H9 (cell line): ENCODE measurements around the gene SPRR2E. TPM values are rescaled to one million over a fixed set of nuclear protein-coding genes. Genes with fewer than 3 reads are reported as not detected.

Experiments used
- DNase-seq: peaks from one replicate; pipeline ENCODE4 v3.0.0-alpha.2; 2017
- H2AFZ ChIP-seq: one replicate; pipeline ENCODE4 v1.6.1; 2013; ENCODE audit warnings: mild to moderate bottlenecking, low read length, control low read depth, moderate library complexity
- H2AK5ac ChIP-seq: 2 replicates; pipeline ENCODE4 v1.6.1; 2013; ENCODE audit warnings: low read length, control low read depth, mixed read lengths; ENCODE audit not compliant: insufficient read length
- H2BK120ac ChIP-seq: one replicate; pipeline ENCODE4 v1.6.1; 2013; ENCODE audit warnings: low read depth, mild to moderate bottlenecking, low read length, control low read depth, inconsistent platforms; ENCODE audit not compliant: poor library complexity, severe bottlenecking
- H2BK12ac ChIP-seq: 2 replicates; pipeline ENCODE4 v1.6.1; 2013; ENCODE audit warnings: low read length, control low read depth, mixed read lengths, low read depth; ENCODE audit not compliant: insufficient read length
- H2BK15ac ChIP-seq: 2 replicates; pipeline ENCODE4 v1.6.1; 2013; ENCODE audit warnings: low read depth, low read length, control low read depth
- H2BK20ac ChIP-seq: one replicate; pipeline ENCODE4 v1.6.1; 2013; ENCODE audit warnings: low read depth, mild to moderate bottlenecking, low read length, control low read depth, inconsistent platforms; ENCODE audit not compliant: poor library complexity, severe bottlenecking
- H2BK5ac ChIP-seq: 2 replicates; pipeline ENCODE4 v1.6.1; 2013; ENCODE audit warnings: low read length, control low read depth, mixed read lengths; ENCODE audit not compliant: insufficient read length
- H3K14ac ChIP-seq: 2 replicates; pipeline ENCODE4 v1.6.1; 2013; ENCODE audit warnings: low read length, control low read depth; ENCODE audit not compliant: insufficient read depth
- H3K18ac ChIP-seq: 2 replicates; pipeline ENCODE4 v1.6.1; 2013; ENCODE audit warnings: low read depth, mild to moderate bottlenecking, mixed read lengths, low read length, control low read depth; ENCODE audit not compliant: insufficient read length
- H3K23ac ChIP-seq: 2 replicates; pipeline ENCODE4 v1.6.1; 2013; ENCODE audit warnings: low read length, control low read depth, mixed read lengths, low read depth; ENCODE audit not compliant: insufficient read length
- H3K23me2 ChIP-seq: 2 replicates; pipeline ENCODE4 v1.6.1; 2013; ENCODE audit warnings: low read depth, mild to moderate bottlenecking, mixed read lengths, low read length, control low read depth; ENCODE audit not compliant: insufficient read length, poor library complexity, severe bottlenecking
- H3K27ac ChIP-seq: 2 replicates; pipeline ENCODE4 v1.5.1; 2013; ENCODE audit warnings: low read length, control low read depth, mixed read lengths, low read depth; ENCODE audit not compliant: insufficient read length
- H3K27me3 ChIP-seq: 2 replicates; pipeline ENCODE4 v1.6.1; 2013; ENCODE audit warnings: low read length, control low read depth, inconsistent platforms; ENCODE audit not compliant: insufficient read depth
- H3K4ac ChIP-seq: 2 replicates; pipeline ENCODE4 v1.6.1; 2013; ENCODE audit warnings: low read depth, mild to moderate bottlenecking, control low read depth, inconsistent platforms, low read length, moderate library complexity
- H3K4me1 ChIP-seq: 2 replicates; pipeline ENCODE4 v1.6.1; 2013; ENCODE audit warnings: low read length, control low read depth, inconsistent platforms; ENCODE audit not compliant: insufficient read depth
- H3K4me2 ChIP-seq: 2 replicates; pipeline ENCODE4 v1.6.1; 2013; ENCODE audit warnings: low read length, control low read depth, mixed read lengths; ENCODE audit not compliant: insufficient read length, insufficient read depth
- H3K56ac ChIP-seq: 2 replicates; pipeline ENCODE4 v1.6.1; 2013; ENCODE audit warnings: low read depth, mild to moderate bottlenecking, mixed read lengths, low read length, control low read depth; ENCODE audit not compliant: insufficient read length
- H3K79me1 ChIP-seq: 2 replicates; pipeline ENCODE4 v1.6.1; 2013; ENCODE audit warnings: low read depth, mild to moderate bottlenecking, moderate library complexity, low read length, control low read depth, inconsistent platforms; ENCODE audit not compliant: insufficient read depth, poor library complexity, severe bottlenecking
- H3K79me2 ChIP-seq: 2 replicates; pipeline ENCODE4 v1.6.1; 2013; ENCODE audit warnings: low read length, control low read depth, inconsistent platforms; ENCODE audit not compliant: insufficient read depth
- H3K9ac ChIP-seq: 2 replicates; pipeline ENCODE4 v1.6.1; 2013; ENCODE audit warnings: low read length, control low read depth, mixed read lengths; ENCODE audit not compliant: insufficient read length; ENCODE audit errors: extremely low read depth
- H3K9me3 ChIP-seq: one replicate; pipeline ENCODE4 v1.6.1; 2013; ENCODE audit warnings: low read depth, low read length, inconsistent platforms; ENCODE audit not compliant: control insufficient read depth
- H3T11ph ChIP-seq: one replicate; pipeline ENCODE4 v1.6.1; 2013; ENCODE audit warnings: mild to moderate bottlenecking, low read length, control low read depth, inconsistent platforms
- H4K20me1 ChIP-seq: one replicate; pipeline ENCODE4 v1.6.1; 2013; ENCODE audit not compliant: control insufficient read depth, insufficient read length, insufficient read depth
- H4K5ac ChIP-seq: 2 replicates; pipeline ENCODE4 v1.6.1; 2013; ENCODE audit warnings: low read depth, mild to moderate bottlenecking, mixed read lengths, low read length, control low read depth; ENCODE audit not compliant: insufficient read length
- H4K8ac ChIP-seq: replicated peaks from 2 replicates; pipeline ENCODE4 v1.6.1; 2013; ENCODE audit warnings: low read length, control low read depth, mixed read lengths, low read depth; ENCODE audit not compliant: insufficient read length
- H4K91ac ChIP-seq: 2 replicates; pipeline ENCODE4 v1.6.1; 2013; ENCODE audit warnings: low read depth, mild to moderate bottlenecking, moderate library complexity, mixed read lengths, low read length, control low read depth; ENCODE audit not compliant: insufficient read length
- H3K27ac Mint-ChIP-seq, 3 experiments: 2 replicates in 2 of 3; 3 replicates in 1 of 3; pipeline ENCODE4 v1.8.0; 2020 to 2021; ENCODE audit warnings: mixed read lengths in 3 of 3, mild to moderate bottlenecking in 1 of 3, moderate library complexity in 1 of 3
- H3K27me3 Mint-ChIP-seq: 2 replicates; pipeline ENCODE4 v1.8.0; 2021; ENCODE audit warnings: low read depth, mild to moderate bottlenecking, moderate library complexity, mixed read lengths
- H3K36me3 Mint-ChIP-seq, 3 experiments: 2 replicates in 2 of 3; 3 replicates in 1 of 3; pipeline ENCODE4 v1.8.0; 2020 to 2021; ENCODE audit warnings: low read depth in 3 of 3, mixed read lengths in 3 of 3; ENCODE audit not compliant: insufficient read depth in 1 of 3
- H3K4me1 Mint-ChIP-seq, 2 experiments: 2 replicates each; pipeline ENCODE4 v1.8.0; 2020; ENCODE audit warnings: mixed read lengths in 2 of 2
- H3K4me3 Mint-ChIP-seq, 2 experiments: 2 replicates in 1 of 2; 3 replicates in 1 of 2; pipeline ENCODE4 v1.8.0; 2020 to 2021; ENCODE audit warnings: mild to moderate bottlenecking in 2 of 2, mixed read lengths in 2 of 2, moderate library complexity in 1 of 2
- H3K9me3 Mint-ChIP-seq, 2 experiments: 2 replicates in 1 of 2; 3 replicates in 1 of 2; pipeline ENCODE4 v1.8.0; 2020; ENCODE audit warnings: mild to moderate bottlenecking in 2 of 2, mixed read lengths in 2 of 2, moderate library complexity in 1 of 2
- total RNA-seq: library from RNA; stranded (reverse); gene quantifications from 2 replicates; pipeline ENCODE4 v1.2.1, GENCODE V29; 2021
- TF ChIP-seq, protein P1 (sequence below): fragments of 200-600 bp; sonication (generic); conservative IDR thresholded peaks from 3 replicates; pipeline ENCODE4 v1.8.0; 2021; ENCODE audit warnings: antibody characterized with exemption, mild to moderate bottlenecking

The SPRR2E gene
- total RNA-seq, 1 experiment from 2014 or later: not detected

DNA sequence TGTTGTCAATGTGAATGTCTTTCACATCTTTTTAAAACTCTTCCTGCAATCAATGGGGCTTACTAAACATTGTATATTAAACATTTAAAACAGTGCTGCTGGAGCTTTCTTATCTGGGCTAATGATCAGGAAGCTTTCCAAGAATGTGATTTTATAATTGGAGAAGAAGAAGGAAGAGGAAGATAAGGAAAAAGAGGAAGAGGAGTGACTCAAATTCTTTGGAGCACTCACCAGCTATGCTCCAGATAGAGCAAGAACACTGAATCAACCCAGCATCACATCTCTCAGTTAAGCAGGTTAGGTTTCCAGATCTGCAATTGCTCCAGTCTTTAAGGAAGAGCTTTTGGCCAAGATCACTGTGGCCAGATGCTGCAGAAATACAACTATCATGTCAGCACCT is 1.4 kb upstream of the SPRR2E start:
- Histone ChIP-seq H3K14ac (no peak overlapping the region), H3K9me3 (no peaks in the 10 kb centered on the region), H3K4me2 (no peak overlapping the region), H2BK5ac (no peak overlapping the region), H4K91ac (no peak overlapping the region), H2AFZ (no peak overlapping the region), H3K4me1 (no peaks in the 10 kb centered on the region), H2BK120ac (no peak overlapping the region), H3K4ac (no peak overlapping the region), H3K18ac (no peak overlapping the region), H3K23ac (no peak overlapping the region), H3K56ac (no peak overlapping the region), H4K20me1 (no peaks in the 10 kb centered on the region), H3K27me3 (no peaks in the 10 kb centered on the region), H3K79me1 (no peaks in the 10 kb centered on the region), H2BK12ac (no peak overlapping the region), H4K8ac (no peak overlapping the region), H3T11ph (no peak overlapping the region), H2BK20ac (no peak overlapping the region), H2AK5ac (no peak overlapping the region), H2BK15ac (no peak overlapping the region), H3K9ac (no peak overlapping the region), H3K27ac (no peak overlapping the region), H3K23me2 (no peaks in the 10 kb centered on the region), H4K5ac (no peak overlapping the region), H3K79me2 (no peaks in the 10 kb centered on the region)
- H3K9me3 Mint-ChIP-seq: no peaks in the 10 kb centered on the region
- H3K27ac Mint-ChIP-seq: no peak overlapping the region
- H3K4me1 Mint-ChIP-seq: no peaks in the 10 kb centered on the region
- no peak for DNase-seq
- H3K4me3 Mint-ChIP-seq: no peak overlapping the region
- H3K27me3 Mint-ChIP-seq: no peaks in the 10 kb centered on the region
- H3K36me3 Mint-ChIP-seq: no peaks in the 10 kb centered on the region
- TF ChIP-seq, protein P1, sequence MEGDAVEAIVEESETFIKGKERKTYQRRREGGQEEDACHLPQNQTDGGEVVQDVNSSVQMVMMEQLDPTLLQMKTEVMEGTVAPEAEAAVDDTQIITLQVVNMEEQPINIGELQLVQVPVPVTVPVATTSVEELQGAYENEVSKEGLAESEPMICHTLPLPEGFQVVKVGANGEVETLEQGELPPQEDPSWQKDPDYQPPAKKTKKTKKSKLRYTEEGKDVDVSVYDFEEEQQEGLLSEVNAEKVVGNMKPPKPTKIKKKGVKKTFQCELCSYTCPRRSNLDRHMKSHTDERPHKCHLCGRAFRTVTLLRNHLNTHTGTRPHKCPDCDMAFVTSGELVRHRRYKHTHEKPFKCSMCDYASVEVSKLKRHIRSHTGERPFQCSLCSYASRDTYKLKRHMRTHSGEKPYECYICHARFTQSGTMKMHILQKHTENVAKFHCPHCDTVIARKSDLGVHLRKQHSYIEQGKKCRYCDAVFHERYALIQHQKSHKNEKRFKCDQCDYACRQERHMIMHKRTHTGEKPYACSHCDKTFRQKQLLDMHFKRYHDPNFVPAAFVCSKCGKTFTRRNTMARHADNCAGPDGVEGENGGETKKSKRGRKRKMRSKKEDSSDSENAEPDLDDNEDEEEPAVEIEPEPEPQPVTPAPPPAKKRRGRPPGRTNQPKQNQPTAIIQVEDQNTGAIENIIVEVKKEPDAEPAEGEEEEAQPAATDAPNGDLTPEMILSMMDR: no peak
